OCI-LY7 (cell line): ENCODE results near the gene ESD.

Source experiments
- CTCF ChIP-seq: fragments of 200-600 bp; sonication (generic); conservative IDR thresholded peaks from 2 replicates; pipeline ENCODE4 v1.5.1; 2014; ENCODE audit warnings: mild to moderate bottlenecking, antibody characterized with exemption, low read length, moderate library complexity, mixed read lengths
- EZH2phosphoT487 ChIP-seq: fragments of 200-600 bp; sonication (generic); IDR thresholded peaks from 2 replicates; pipeline ENCODE4 v1.6.1; 2018; ENCODE audit warnings: low read depth, borderline replicate concordance, mild to moderate bottlenecking, mixed run types, antibody characterized with exemption, low read length, moderate library complexity, mixed read lengths

- TF ChIP-seq CTCF = no peak
- TF ChIP-seq EZH2phosphoT487 = no peak
Measured at GRCh38 chr13:46834657-46835056, 37.7 kb upstream of the ESD start.
